OCI-M2 (cell line): ENCODE data around the gene SUN2.

Source experiments
- DNase-seq: peaks from one replicate; lab custom pipeline; 2025; ENCODE audit not compliant: unreplicated experiment; lab: John Stamatoyannopoulos, UW

SUN2 gene

GRCh38 chr22:38718414-38718813 is 37.4 kb downstream of the SUN2 start:
- no peak for DNase-seq

GRCh38 chr22:38717244-38717643 is 38.6 kb downstream of the SUN2 start:
- no peak for DNase-seq

GRCh38 chr22:38716826-38717225 is 39.0 kb downstream of the SUN2 start:
- DNase-seq: no peak

- DNase-seq: no peak
These were observed 39.5 kb downstream of the SUN2 start for GRCh38 chr22:38716271-38716670.

GRCh38 chr22:38715852-38716251 is 39.9 kb downstream of the SUN2 start:
- no peak for DNase-seq

- no peak for DNase-seq
These were observed 40.5 kb downstream of the SUN2 start for GRCh38 chr22:38715176-38715764.

- no peak for DNase-seq
These were observed 41.9 kb downstream of the SUN2 start for GRCh38 chr22:38713921-38714320.

GRCh38 chr22:38712486-38713207 is 43.2 kb downstream of the SUN2 start:
- no peak for DNase-seq

- DNase-seq: no peak
These were observed 44.9 kb downstream of the SUN2 start for GRCh38 chr22:38710866-38711265.

- DNase-seq: no peak
These were observed 45.4 kb downstream of the SUN2 start for GRCh38 chr22:38710351-38710750.

- no peak for DNase-seq
These were observed 46.5 kb downstream of the SUN2 start for GRCh38 chr22:38709306-38709705.

GRCh38 chr22:38707984-38708383 is 47.8 kb downstream of the SUN2 start:
- DNase-seq: no peak

GRCh38 chr22:38707346-38707745 is 48.5 kb downstream of the SUN2 start:
- no peak for DNase-seq

- DNase-seq: no peak
These were observed 49.0 kb downstream of the SUN2 start for GRCh38 chr22:38706901-38707195.

- DNase-seq: no peak
These were observed 49.5 kb downstream of the SUN2 start for GRCh38 chr22:38706101-38706900.

GRCh38 chr22:38705235-38706100 is 50.3 kb downstream of the SUN2 start, which contains the start of gene GTPBP1:
Gene GTPBP1, plus strand, starts transcription at chr22:38705944. Its CDS starts 12 bp downstream, at chr22:38705956.
- peak; percentile 95 for DNase-seq

GRCh38 chr22:38704654-38705234 is 51.1 kb downstream of the SUN2 start:
- DNase-seq: no peak

GRCh38 chr22:38700789-38701628 is 54.8 kb downstream of the SUN2 start, which contains the start of gene JOSD1:
Gene JOSD1, minus strand, starts transcription at chr22:38700943. Its CDS starts 956 bp downstream, at chr22:38699987.
- DNase-seq: no peak

GRCh38 chr22:38700270-38700788 is 55.5 kb downstream of the SUN2 start:
- DNase-seq: no peak

- no peak for DNase-seq
These were observed 56.0 kb downstream of the SUN2 start for GRCh38 chr22:38699784-38700183.
